PC-3 (cell line): ENCODE measurements around the gene ARHGAP22.

Experiments used
- CTCF ChIP-seq: fragments of 300-600 bp; sonication (generic); conservative IDR thresholded peaks from 2 replicates; pipeline ENCODE4 v1.5.1; 2017; ENCODE audit warnings: antibody characterized with exemption, low read depth, mild to moderate bottlenecking, low read length
- EZH2 ChIP-seq: fragments of 300-600 bp; sonication (generic); IDR thresholded peaks from one replicate; pipeline ENCODE4 v1.6.1; 2017; ENCODE audit warnings: antibody characterized with exemption, mild to moderate bottlenecking, low read length; ENCODE audit not compliant: unreplicated experiment

GRCh38 chr10:48410503-48410902 lies 194.4 kb downstream of the ARHGAP22 start:
- no peak for TF ChIP-seq CTCF
- no peak for TF ChIP-seq EZH2
